Measurements from ENCODE around the gene MREG. TPM values are rescaled to one million over a fixed set of nuclear protein-coding genes. Genes with fewer than 3 reads are reported as not detected.
A peak's percentile ranks its signal among the peaks of the same experiment; 100 is the strongest.
"Not testable (repeated sequence)": the region's sequence is repeated elsewhere in the genome, so short reads cannot be mapped to it uniquely, and the experiment has no call there.

MREG gene
- total RNA-seq, 1 donor from 2014 or later: 10.6 TPM

DNA sequence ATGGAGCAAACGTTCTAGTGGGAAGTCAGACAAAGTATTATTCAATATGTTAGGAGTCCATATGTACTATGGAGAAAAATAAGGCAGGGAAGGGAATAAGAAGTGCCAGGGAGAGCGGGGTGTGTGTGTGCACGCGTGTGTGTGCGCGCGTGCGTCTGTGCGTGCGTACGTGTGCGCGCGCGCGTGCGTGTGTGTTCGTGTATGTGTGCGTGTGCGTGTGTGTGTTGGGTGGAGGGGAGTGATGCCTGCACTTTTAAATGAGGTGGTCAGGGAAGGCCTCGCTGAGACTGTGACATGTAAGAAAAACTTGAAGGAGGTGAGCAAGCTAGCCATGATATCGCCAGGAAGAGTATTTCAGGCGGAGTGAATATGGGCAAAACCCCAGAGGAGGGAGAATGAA, 1.6 kb upstream of the MREG start:
- Mint-ChIP-seq H3K9me3 (no peaks in the 10 kb centered on the region), H3K36me3 (ENCODE audit: low read depth) (peaks cover 8% of the 10 kb centered on the region), H3K4me1 (peaks cover 51% of the 10 kb centered on the region), H3K4me3 (peak overlapping the region; percentile 71), H3K27ac (peak overlapping the region; percentile 81), H3K27me3 (peaks cover 3% of the 10 kb centered on the region)
- intact Hi-C loops (cut with micrococcal nuclease): no loop called here
- DNase-seq: no peak

DNA sequence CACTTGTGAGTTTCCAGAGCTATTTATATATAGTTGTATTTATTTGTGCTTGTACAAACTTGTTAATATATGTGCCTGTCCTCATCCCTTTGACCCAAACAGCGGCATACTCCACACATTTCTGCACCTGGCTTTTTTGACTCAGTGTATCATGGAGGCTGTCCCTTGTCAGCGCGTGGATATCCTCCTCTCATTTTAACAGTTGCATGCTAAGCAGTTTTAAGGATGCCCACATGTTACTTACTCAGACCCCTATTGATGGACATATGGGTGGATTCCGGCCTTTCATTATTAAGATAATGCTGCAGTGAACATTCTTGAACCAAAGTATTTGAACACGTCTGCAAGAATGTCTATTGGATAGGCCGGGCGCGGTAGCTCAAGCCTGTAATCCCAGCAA, 655 bp upstream of the MREG start:
- intact Hi-C loops (cut with micrococcal nuclease): no loop called here
- peaks cover 3% of the 10 kb centered on the region for H3K27me3 Mint-ChIP-seq
- H3K4me1 Mint-ChIP-seq: peaks cover 51% of the 10 kb centered on the region
- H3K9me3 Mint-ChIP-seq: no peaks in the 10 kb centered on the region
- H3K4me3 Mint-ChIP-seq: peak overlapping the region; percentile 57
- H3K27ac Mint-ChIP-seq: peak overlapping the region; percentile 58
- peaks cover 8% of the 10 kb centered on the region for H3K36me3 Mint-ChIP-seq (ENCODE audit: low read depth)
- no peak for DNase-seq

DNA sequence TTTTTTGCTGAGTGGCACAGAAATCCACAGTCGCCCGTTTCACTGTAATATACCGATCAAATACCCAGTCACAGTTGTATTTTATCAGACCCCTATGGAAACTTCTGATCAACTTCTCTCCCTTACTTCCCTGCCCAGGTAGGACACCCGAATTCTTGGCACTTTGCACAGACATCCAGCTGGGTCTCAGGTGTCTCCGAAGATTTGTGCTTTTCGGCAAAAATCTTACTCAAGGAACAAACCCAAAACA, 596 bp downstream of the MREG start:
- peaks cover 5% of the 10 kb centered on the region for H3K36me3 Mint-ChIP-seq (ENCODE audit: low read depth)
- peaks cover 45% of the 10 kb centered on the region for H3K4me1 Mint-ChIP-seq
- H3K27me3 Mint-ChIP-seq: peaks cover 3% of the 10 kb centered on the region
- DNase-seq: no peak
- peak overlapping the region; percentile 70 for H3K27ac Mint-ChIP-seq
- intact Hi-C loops (cut with micrococcal nuclease): loop anchor here (1.0 to 2.0 kb wide), 2 partner anchors 20 to 62 kb away; no protein-coding TSS in a partner anchor
- peak overlapping the region; percentile 90 for H3K4me3 Mint-ChIP-seq
- no peaks in the 10 kb centered on the region for H3K9me3 Mint-ChIP-seq

DNA sequence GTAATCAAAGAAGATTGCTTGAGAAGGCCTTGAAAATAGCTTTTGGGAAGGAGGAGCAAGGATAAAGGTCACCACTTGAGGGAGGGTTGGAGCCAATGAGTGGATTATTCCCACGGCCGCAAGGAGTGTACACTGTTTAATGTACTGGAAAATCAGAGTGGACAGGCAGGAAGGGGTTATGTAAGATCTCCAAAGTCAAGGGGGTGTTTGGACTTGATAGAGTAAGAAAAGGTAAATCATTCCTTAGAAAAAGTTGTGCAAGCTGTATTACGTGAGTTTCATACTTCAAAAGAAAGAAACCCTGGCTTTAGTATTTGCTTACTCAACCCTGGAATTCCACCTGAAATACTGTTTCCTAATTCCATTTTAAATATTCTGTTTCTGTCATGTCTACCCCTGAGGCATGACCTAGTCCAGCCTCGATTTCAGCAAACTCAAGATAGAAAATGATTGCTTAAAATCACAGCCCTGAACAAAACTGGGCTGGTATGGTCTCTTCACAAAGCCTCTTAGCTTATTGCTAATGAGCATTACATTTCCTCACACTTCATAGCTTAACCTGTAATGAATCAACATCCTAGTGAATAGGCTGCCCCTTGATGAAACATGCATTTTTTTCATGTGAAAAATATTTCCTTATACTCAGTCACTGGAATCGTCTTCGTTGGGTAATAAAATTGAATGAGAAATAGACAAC, 1.1 kb downstream of the MREG start:
- Mint-ChIP-seq H3K9me3 (no peaks in the 10 kb centered on the region), H3K27ac (peak overlapping the region; percentile 70), H3K4me1 (peaks cover 40% of the 10 kb centered on the region), H3K27me3 (peaks cover 3% of the 10 kb centered on the region), H3K4me3 (peak overlapping the region; percentile 90), H3K36me3 (ENCODE audit: low read depth) (peaks cover 4% of the 10 kb centered on the region)
- DNase-seq: no peak
- intact Hi-C loops (cut with micrococcal nuclease): loop anchor here (2.0 kb wide), 1 partner anchor 61 kb away; no protein-coding TSS in a partner anchor

DNA sequence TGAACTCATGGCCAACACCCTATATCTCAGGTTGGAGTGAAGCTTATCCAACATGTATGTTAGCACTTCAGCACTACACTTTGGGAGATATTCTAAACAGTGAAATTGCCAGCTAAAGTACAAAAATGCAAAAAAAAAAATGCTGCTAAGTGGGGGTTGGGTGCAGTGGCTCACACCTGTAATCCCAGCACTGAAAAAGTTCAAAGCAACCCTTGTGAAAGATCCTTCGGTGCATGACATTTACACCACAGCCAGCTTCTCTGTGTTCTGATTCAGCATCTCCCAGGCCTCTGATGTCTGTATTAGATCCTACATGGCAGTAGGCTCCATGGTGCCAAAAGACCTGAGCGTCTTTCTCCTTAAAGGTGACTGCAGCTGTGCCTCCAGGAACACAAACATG, 4.1 kb downstream of the MREG start:
- H3K4me3 Mint-ChIP-seq; DNase-seq; intact Hi-C loops (cut with micrococcal nuclease); H3K27ac Mint-ChIP-seq; H3K9me3 Mint-ChIP-seq; H3K27me3 Mint-ChIP-seq; H3K36me3 Mint-ChIP-seq (ENCODE audit: low read depth): not testable (repeated sequence)
- H3K4me1 Mint-ChIP-seq: peaks cover 37% of the 10 kb centered on the region

DNA sequence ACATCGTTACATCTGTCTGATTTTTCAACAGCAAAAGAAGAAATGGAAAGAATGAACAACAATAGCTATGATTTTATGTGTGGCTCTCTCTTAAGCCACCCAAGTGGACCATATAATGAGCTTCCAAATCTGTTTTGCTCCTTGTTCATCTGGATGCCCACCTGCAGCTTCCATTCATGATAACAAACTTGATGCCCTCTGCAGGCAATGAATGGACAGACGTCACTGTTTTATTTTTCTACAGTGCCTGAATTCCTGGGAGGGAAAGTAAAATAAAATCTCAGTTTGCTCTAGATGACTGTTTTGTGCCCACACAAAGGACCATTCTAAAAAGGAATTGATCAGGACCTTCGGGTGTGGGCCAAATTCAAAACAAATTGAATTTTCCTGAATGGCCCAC, 5.0 kb downstream of the MREG start:
- Mint-ChIP-seq H3K36me3 (ENCODE audit: low read depth) (peaks cover 5% of the 10 kb centered on the region), H3K27me3 (peaks cover 3% of the 10 kb centered on the region), H3K9me3 (no peaks in the 10 kb centered on the region), H3K4me1 (peaks cover 41% of the 10 kb centered on the region), H3K27ac (no peak overlapping the region), H3K4me3 (no peak overlapping the region)
- DNase-seq: no peak
- intact Hi-C loops (cut with micrococcal nuclease): no loop called here

DNA sequence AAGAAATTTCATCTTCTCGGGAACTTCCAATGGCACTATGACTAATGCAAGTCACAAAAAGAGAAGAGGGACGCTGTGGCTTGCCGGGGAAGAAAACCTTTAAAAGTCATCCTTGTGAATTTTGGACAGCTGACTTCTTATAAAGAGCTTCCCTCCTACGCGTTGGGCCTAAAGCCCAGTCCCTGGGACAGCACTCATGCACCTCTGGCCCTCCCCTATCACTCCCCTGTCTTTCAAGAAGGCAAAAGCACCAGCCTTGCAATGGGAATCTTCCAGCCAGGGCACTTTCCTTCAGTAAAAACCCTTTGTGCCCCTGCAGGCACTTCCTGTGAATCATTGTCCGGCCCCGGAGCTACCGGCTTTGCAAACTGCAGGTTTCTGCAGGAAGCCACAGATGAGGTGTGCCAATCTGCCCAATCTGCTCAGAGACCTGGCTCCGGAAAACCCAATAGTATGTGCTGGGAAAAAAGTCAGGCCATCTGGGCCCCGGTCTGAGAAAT, 7.1 kb downstream of the MREG start:
- Mint-ChIP-seq H3K27me3 (no peaks in the 10 kb centered on the region), H3K9me3 (no peaks in the 10 kb centered on the region), H3K27ac (peak overlapping the region; percentile 93), H3K4me1 (peaks cover 36% of the 10 kb centered on the region), H3K36me3 (ENCODE audit: low read depth) (peaks cover 5% of the 10 kb centered on the region), H3K4me3 (peak overlapping the region; percentile 74)
- DNase-seq: peak; percentile 79
- intact Hi-C loops (cut with micrococcal nuclease): loop anchor here (2.0 kb wide), 2 partner anchors 23 to 35 kb away; no protein-coding TSS in a partner anchor

DNA sequence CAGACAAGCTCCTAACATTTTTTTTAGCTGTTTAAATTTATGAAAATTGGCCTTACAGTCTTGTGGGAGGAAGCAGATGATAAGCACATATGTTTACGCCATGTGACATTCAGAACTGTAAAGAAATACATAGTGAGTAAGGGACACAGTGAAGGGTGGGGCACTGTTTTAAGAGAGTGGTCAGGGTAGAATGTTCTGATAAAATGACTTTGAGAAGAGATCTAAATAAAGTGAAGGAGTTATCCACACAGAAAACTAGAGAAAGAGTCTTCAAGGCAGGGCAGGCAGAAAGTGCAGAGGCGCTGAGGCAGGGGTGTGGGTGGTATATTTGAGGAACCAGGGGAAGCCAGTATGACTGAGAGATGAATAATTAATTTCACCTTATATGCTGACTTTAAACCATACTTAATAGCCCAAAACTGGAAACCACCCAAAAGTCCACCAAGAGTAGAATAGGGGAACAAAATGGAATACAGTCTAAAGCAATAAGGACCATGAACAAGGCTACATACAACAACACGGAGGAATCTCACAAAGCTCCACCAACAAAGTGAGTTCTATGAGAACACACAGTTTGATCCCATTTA, 8.6 kb downstream of the MREG start:
- no peak for DNase-seq
- no peaks in the 10 kb centered on the region for H3K9me3 Mint-ChIP-seq
- peak overlapping the region; percentile 35 for H3K4me3 Mint-ChIP-seq
- peaks cover 36% of the 10 kb centered on the region for H3K4me1 Mint-ChIP-seq
- H3K27me3 Mint-ChIP-seq: no peaks in the 10 kb centered on the region
- intact Hi-C loops (cut with micrococcal nuclease): no loop called here
- H3K36me3 Mint-ChIP-seq (ENCODE audit: low read depth): peaks cover 5% of the 10 kb centered on the region
- H3K27ac Mint-ChIP-seq: peak overlapping the region; percentile 75

DNA sequence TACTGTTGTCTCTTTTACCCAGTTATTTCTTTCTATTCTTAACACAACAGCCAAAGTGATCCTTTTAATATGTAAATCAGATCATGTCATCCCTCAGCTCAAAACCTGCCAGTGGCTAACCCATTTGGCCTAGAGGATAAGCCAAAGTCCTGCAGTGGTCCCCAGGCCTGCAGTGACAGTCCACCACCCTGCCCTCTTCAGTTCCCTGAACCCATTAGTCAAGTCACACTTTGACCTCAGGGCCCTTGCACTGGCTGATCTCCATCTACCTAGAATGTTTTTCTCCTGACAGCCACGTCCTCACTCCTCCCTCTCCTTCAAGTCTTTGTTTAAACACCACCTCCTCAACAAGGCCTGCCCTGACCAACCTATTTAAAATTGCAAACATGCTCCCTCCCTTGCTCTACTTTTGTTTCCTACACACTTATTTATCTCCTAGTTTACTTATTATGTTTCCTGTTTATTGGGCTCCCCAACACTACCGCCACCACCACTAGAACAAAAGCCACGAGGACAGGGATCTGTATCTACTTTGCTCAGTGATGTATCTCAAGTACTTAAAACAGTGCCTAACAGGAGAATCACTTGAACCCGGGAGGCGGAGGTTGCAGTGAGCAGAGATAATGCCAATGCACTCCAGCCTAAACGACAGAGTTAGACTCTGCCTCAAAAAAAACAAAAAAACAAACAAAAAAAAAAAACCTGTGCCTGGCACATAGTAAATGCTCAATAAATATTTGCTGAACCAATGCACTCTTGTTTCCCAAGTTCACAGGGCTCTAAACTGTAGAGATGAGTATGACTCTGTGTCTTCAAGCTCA, 9.3 kb downstream of the MREG start:
- H3K4me1 Mint-ChIP-seq: peaks cover 36% of the 10 kb centered on the region
- intact Hi-C loops (cut with micrococcal nuclease): no loop called here
- H3K4me3 Mint-ChIP-seq: no peak overlapping the region

DNA sequence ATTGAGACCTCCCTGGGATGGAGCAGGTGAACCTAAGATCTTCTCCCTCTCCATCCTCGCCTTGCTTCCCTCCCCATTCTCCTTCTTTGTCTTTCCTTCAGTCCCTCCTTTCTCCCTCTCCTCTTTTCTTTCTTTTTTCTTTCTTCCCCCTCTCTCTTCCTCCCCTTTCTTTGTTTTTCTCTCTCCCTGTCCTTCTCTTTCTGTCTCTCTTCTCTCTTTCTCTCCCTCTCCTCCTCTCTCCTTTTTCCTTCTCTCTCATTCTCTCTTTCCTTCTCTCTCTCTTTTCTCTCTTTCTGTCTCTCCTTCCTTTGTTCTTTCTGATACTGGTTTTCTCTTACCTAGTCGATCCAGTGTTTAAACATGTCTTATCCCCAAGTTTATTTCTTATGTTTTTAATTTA, 10.7 kb downstream of the MREG start:
- no peak overlapping the region for H3K4me3 Mint-ChIP-seq

More for the DNA sequence above, 9.3 kb downstream of the MREG start:
- peaks cover 5% of the 10 kb centered on the region for H3K36me3 Mint-ChIP-seq (ENCODE audit: low read depth)
- DNase-seq: no peak
- no peaks in the 10 kb centered on the region for H3K9me3 Mint-ChIP-seq
- H3K27me3 Mint-ChIP-seq: no peaks in the 10 kb centered on the region
- H3K27ac Mint-ChIP-seq: peak overlapping the region; percentile 75

DNA sequence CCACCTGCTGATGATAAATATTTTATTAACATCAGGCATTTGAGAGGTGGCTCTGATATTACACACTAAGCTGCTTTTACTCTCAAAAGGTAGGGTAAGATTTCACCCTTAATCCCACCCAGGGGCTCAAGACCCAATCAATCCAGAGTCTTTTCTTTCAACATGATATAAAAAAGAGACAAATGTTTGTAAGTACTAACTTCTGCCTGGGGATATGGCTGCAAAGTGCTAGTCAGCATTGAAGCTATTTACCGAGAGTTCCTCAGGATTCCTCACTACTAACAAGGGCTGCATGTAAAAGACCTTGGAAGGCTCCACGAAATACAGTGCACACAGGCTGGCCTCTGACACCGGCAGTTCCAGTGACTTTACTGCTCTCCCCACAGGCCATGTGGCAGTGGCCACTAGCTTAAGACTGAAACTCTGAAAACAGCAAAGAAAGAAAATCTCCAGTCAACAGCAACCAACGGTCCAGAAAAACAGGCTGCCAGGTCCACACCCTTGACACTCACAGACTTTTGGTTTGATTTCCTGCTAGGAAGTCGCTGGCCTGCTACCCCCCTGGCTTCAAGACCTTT, 11.2 kb downstream of the MREG start:
- no peaks in the 10 kb centered on the region for H3K27me3 Mint-ChIP-seq
- H3K4me1 Mint-ChIP-seq: peaks cover 39% of the 10 kb centered on the region
- no peak for DNase-seq
- intact Hi-C loops (cut with micrococcal nuclease): no loop called here
- H3K4me3 Mint-ChIP-seq: no peak overlapping the region
- H3K36me3 Mint-ChIP-seq (ENCODE audit: low read depth): peaks cover 7% of the 10 kb centered on the region
- peak overlapping the region; percentile 8 for H3K27ac Mint-ChIP-seq
- no peaks in the 10 kb centered on the region for H3K9me3 Mint-ChIP-seq

More for the DNA sequence above, 10.7 kb downstream of the MREG start:
- H3K4me1 Mint-ChIP-seq: peaks cover 36% of the 10 kb centered on the region
- H3K27me3 Mint-ChIP-seq: no peaks in the 10 kb centered on the region
- intact Hi-C loops (cut with micrococcal nuclease): no loop called here
- no peaks in the 10 kb centered on the region for H3K9me3 Mint-ChIP-seq
- H3K36me3 Mint-ChIP-seq (ENCODE audit: low read depth): peaks cover 5% of the 10 kb centered on the region
- H3K27ac Mint-ChIP-seq: peak overlapping the region; percentile 8
- DNase-seq: no peak

DNA sequence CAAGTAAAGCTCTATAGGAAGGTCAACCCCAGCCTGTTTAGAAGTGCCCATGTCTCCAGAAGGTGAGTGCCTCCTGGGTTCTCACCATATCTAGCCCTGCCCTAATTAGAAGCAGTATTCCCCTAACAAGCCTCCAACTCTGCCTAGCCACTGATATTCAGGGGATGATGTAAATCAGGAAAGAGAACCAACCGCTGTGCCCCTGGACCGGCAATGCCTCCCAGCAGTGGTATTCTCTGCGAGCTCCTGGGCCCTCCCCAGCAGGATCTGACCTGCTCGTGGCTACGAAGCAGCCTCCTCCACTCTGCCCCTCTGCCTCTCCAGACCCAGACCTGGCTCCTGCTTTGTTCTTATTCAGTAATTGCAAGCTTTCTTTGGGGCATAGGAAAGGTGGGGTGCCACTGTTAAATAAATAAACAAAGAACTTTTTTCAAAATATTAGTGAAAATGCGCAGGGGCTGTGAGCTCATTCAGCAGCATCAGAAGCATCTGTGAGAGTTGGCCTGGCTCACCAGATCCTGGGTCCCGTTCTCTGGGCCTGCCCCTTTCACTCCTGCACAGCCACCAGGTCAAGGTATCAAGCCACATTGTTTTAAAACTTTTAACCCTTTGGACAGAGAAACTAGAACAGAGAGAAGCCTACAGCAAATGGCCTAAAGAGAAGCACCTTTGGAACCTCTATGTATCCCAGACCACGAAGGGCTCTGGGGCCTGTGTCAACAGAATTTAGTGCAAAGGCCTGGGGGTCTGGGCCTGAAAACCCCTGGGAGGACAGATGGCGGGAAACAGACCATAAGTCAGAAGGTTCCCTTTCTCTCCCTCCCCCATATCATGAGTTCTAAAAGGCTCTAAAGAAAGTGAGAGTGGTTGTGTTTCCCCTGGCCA, 11.9 kb downstream of the MREG start:
- H3K27ac Mint-ChIP-seq: no peak overlapping the region
- H3K36me3 Mint-ChIP-seq (ENCODE audit: low read depth): peaks cover 7% of the 10 kb centered on the region
- peaks cover 33% of the 10 kb centered on the region for H3K4me1 Mint-ChIP-seq
- no peaks in the 10 kb centered on the region for H3K9me3 Mint-ChIP-seq
- no peaks in the 10 kb centered on the region for H3K27me3 Mint-ChIP-seq
- DNase-seq: no peak
- intact Hi-C loops (cut with micrococcal nuclease): no loop called here
- no peak overlapping the region for H3K4me3 Mint-ChIP-seq

DNA sequence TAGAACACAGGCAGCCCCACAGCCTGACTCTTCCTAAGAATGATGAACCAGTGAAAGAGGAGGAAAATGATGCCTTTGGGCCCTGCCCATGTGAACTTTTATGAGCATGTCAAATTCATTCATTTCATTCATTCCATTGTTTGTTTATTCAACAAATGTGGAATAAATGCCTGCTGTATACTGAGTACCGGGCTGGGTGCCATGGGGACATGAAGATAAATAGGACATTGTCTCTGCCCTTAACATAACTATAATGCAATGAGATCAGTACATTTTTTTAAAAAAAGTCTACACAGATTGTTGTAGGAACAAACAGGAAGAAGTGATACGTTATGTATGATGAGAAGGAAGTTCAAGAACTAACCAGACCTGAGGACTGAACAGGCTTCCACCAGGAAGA, 14.7 kb downstream of the MREG start:
- peaks cover 1% of the 10 kb centered on the region for H3K9me3 Mint-ChIP-seq
- peaks cover 19% of the 10 kb centered on the region for H3K36me3 Mint-ChIP-seq (ENCODE audit: low read depth)
- H3K27ac Mint-ChIP-seq: no peak overlapping the region

More for the DNA sequence above, 14.7 kb downstream of the MREG start:
- intact Hi-C loops (cut with micrococcal nuclease): no loop called here
- Mint-ChIP-seq H3K4me1 (peaks cover 13% of the 10 kb centered on the region), H3K27me3 (no peaks in the 10 kb centered on the region), H3K4me3 (no peak overlapping the region)
- DNase-seq: no peak

Data from activated CD4-positive, alpha-beta T cell treated with anti-CD3 and anti-CD28 coated beads, Interleukin-2, amount 10 ng/mL, durations not matched to agents 24 days and 14 days (primary cell).